ENCODE results near the gene REG1B.
"Not testable (repeated sequence)": the region's sequence is repeated elsewhere in the genome, so short reads cannot be mapped to it uniquely, and the experiment has no call there.

The REG1B gene

DNA sequence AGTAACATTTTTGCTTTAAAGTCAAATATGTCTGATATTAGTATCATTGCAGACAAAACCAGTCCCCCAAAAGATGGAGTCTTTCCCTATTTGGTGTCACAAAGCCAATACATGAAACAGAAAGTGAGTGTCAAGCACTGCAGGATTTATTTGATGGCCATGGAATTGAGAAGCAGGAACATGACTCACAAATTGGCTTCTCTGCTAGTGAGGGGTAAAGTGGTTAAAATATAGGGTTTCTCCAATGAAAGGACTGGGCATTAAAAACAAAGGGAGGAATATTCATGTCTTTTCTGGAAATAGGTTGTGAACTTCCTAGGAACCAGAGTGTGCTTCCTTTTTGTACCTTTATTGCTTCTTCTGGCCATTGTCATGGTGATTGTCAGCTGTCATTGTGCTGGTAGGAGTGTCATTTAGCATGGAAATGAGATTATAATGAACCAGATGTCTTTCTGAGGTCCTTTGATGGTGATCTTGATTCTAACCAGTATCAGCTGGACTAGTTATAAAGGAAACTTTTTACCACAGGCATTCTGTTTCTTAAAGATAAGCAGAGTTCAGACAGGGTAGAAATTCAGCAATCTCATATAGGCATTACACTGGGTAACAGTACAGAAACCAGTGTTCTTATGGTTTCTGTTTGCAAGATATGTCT, 4.1 kb downstream of the REG1B start:
- DNase-seq, result no peak

DNA sequence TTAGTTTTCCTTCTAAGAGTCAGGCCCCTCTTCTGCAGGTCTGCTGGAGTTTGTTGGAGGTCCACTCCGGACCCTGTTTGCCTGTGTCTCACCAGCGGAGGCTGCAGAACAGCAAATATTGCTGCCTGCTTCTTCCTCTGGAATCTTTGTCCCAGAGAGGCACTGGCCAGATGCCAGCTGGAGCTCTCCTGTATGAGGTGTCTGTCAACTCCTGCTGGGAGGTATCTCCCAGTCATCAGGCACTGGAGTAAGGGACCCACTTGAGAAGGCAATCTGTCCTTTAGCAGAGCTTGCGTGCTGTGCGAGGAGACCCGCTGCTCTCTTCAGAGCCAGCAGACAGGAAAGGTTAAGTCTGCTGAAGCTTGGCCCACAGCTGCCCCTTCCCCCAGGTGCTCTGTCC, 4.8 kb downstream of the REG1B start:
- no peak for DNase-seq

DNA sequence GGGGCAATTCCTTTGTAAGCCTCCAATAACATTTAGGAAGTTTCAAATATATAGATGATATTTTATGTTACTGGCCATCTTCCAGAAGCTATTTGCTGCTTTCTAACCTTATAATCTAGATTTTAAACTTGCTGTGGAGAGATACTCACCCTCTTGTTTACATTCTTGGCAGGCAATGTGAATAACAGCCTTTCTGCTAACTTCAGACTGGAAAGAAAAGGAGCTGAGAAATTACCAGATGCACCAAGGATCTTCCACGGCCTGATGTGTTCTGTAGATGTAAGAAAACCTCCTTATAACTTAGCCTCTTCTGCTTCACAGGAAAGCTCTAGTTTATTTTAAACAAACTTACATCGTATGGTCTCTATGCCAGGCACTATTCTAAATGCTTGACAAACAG, 16.7 kb downstream of the REG1B start:
- DNase-seq, result no peak

GRCh38 chr2:79065201-79065600, 22.6 kb downstream of the REG1B start:
- no peak for DNase-seq

DNA sequence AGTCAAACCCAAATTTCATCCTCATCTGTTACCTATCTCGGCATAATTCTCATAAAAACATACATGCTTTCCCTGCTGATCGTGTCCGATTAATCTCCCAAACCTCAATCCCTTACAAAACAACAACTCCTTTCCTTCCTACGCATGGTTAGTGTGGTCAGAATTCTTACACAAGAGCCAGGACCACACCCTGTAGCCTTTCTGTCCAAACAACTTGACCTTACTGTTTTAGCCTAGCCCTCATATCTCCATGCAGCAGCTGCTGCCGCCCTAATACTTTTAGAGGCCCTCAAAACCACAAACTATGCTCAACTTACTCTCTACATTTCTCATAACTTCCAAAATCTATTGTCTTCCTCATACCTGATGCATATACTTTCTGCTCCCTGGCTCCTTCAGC, 33.0 kb downstream of the REG1B start:
- not testable (repeated sequence) for DNase-seq

DNA sequence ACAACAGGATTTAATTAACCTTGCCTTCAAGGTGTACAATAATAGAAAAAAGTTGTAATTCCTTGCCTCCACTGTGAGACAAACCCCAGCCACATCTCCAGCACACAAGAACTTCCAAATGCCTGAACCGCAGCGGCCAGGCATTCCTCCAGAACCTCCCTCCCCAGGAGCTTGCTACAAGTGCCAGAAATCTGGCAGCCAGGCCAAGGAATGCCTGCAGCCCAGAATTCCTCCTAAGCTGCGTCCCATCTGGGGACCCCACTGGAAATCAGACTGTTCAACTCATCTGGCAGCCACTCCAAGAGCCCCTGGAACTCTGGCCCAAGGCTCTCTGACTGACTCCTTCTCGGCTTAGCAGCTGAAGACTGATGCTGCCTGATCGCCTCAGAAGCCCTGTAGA, 34.3 kb downstream of the REG1B start:
- DNase-seq, result not testable (repeated sequence)

DNA sequence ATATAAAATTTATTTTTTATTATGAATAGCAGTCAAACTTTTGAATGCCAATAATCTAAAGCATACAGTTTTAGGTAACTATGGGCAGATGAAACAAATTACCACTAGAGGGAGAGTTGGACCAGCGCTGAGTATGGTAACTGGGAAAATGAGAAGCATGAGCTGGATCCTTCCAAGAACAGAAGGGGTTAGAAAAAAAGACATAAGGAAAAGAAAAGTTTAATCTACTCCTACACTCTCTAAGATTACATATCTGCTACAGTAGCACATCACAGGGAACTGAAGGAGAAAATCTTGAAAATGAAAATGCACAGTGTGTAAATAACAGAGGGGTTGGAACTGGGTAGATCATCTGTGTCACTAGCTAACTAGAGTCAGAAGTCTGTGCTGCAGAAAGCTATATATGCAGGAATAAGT, 46.8 kb downstream of the REG1B start:
- no peak for DNase-seq

GRCh38 chr2:79039944-79040343, 47.8 kb downstream of the REG1B start:
- no peak for DNase-seq
